HepG2 (cell line): ENCODE results near the gene SLC25A11. TPM values are rescaled to one million over a fixed set of nuclear protein-coding genes. Genes with fewer than 3 reads are reported as not detected.

Experiments
- CSRNP2 ChIP-seq: sonication (generic); formaldehyde crosslinking; conservative IDR thresholded peaks from 2 replicates; pipeline ENCODE4 v1.8.0; 2022; ENCODE audit warnings: low read depth, missing genetic modification reagents
- FIP1L1 ChIP-seq: fragments of 200-400 bp; formaldehyde crosslinking; IDR thresholded peaks from 2 replicates; pipeline ENCODE4 v1.6.1; 2018; ENCODE audit warnings: low read depth, mild to moderate bottlenecking, low read length, moderate library complexity, borderline replicate concordance; ENCODE audit not compliant: insufficient read depth
- FOXM1 ChIP-seq: sonication (generic); formaldehyde crosslinking; IDR thresholded peaks from 2 replicates; pipeline ENCODE4 v1.5.0; 2020; ENCODE audit warnings: missing genetic modification reagents
- HINFP ChIP-seq: sonication (generic); formaldehyde crosslinking; IDR thresholded peaks from 2 replicates; pipeline ENCODE4 v1.4.0; 2020; ENCODE audit warnings: low read depth, mild to moderate bottlenecking, missing genetic modification reagents
- HNF4A ChIP-seq: sonication (generic); formaldehyde crosslinking; IDR thresholded peaks from 2 replicates; pipeline ENCODE4 v1.4.0; 2020; ENCODE audit warnings: missing genetic modification reagents
- MXD4 ChIP-seq: IDR thresholded peaks from 2 replicates; pipeline ENCODE4 v1.6.1; 2016; ENCODE audit warnings: mild to moderate bottlenecking, missing biosample characterization, missing genetic modification reagents
- PAXIP1 ChIP-seq: sonication (generic); formaldehyde crosslinking; conservative IDR thresholded peaks from 2 replicates; pipeline ENCODE4 v1.4.0; 2020; ENCODE audit warnings: mild to moderate bottlenecking, missing genetic modification reagents, moderate library complexity
- SOX6 ChIP-seq, 2 experiments: fragments of 450-650 bp in 1 of 2; sonication (generic) in 1 of 2; formaldehyde crosslinking in 1 of 2; IDR thresholded peaks; 2 replicates each; pipeline versions ENCODE4 v1.4.0 to v1.6.1; 2017 to 2020; ENCODE audit warnings: antibody characterized with exemption in 1 of 2, mild to moderate bottlenecking in 1 of 2, missing genetic modification reagents in 1 of 2
- TFDP2 ChIP-seq: sonication (generic); formaldehyde crosslinking; IDR thresholded peaks from 2 replicates; pipeline ENCODE4 v1.4.0; 2020; ENCODE audit warnings: missing genetic modification reagents
- UBTF ChIP-seq: sonication (generic); formaldehyde crosslinking; IDR thresholded peaks from 2 replicates; pipeline ENCODE4 v1.4.0; 2020; ENCODE audit warnings: mild to moderate bottlenecking, missing genetic modification reagents
- ZBTB26 ChIP-seq: IDR thresholded peaks from 2 replicates; pipeline ENCODE4 v1.6.1; 2016; ENCODE audit warnings: missing compliant biosample characterization, missing genetic modification reagents, borderline replicate concordance
- ZFP36L1 ChIP-seq: sonication (generic); formaldehyde crosslinking; IDR thresholded peaks from 2 replicates; pipeline ENCODE4 v1.8.0; 2022; ENCODE audit warnings: mild to moderate bottlenecking, missing genetic modification reagents, moderate library complexity
- ZNF143 ChIP-seq: sonication (generic); formaldehyde crosslinking; IDR thresholded peaks from 2 replicates; pipeline ENCODE4 v1.4.0; 2020; ENCODE audit warnings: missing genetic modification reagents
- ZNF772 ChIP-seq: sonication (generic); formaldehyde crosslinking; IDR thresholded peaks from 2 replicates; pipeline ENCODE4 v1.5.0; 2020; ENCODE audit warnings: mild to moderate bottlenecking, missing genetic modification reagents
- polyA plus RNA-seq, 8 experiments: library from polyadenylated mRNA; depleted of rRNA in 3 of 8; stranded (reverse) in 7 of 8; unstranded in 1 of 8; fragments of >200 nt; fragmentation: Illumina TruSeq in 4 of 8; extraction: Trizol in 4 of 8; gene quantifications; 2 replicates each; pipeline versions ENCODE4 v1.2.1 to v1.2.3, GENCODE V29; 2011 to 2016; ENCODE audit warnings: low read depth in 4 of 8, missing spikeins in 1 of 8, mixed read lengths in 1 of 8; ENCODE audit not compliant: insufficient read depth in 1 of 8
- total RNA-seq, 5 experiments: library from RNA; depleted of rRNA; stranded (reverse); fragments of >200 nt; fragmentation: Illumina TruSeq; extraction: Trizol; gene quantifications; 2 replicates each; pipeline ENCODE4 v1.2.3, GENCODE V29; 2016; ENCODE audit warnings: low read depth in 1 of 5

The SLC25A11 gene
- total and polyA plus RNA-seq, 2 of the 13 experiments (the other 11 are each of a cell fraction or from before 2014, with no cell fraction given) = 35.4 to 47.2 TPM

GRCh38 chr17:4948166-4948930 is 8.5 kb upstream of the SLC25A11 start, which contains the start of gene PFN1 (continued):
- peak; percentile 40; the same call in 1 of the 2 replicates for TF ChIP-seq ZBTB26 (CRISPR knock-in tag)
- no peak for TF ChIP-seq SOX6 (IDR thresholded peaks at IDR 0.05)
- peak; percentile 33 for TF ChIP-seq SOX6 (CRISPR knock-in tag; IDR thresholded peaks at IDR 0.05)
- TF ChIP-seq FIP1L1 = no peak
- peak; percentile 85; the same call in 1 of the 2 replicates for TF ChIP-seq MXD4
- TF ChIP-seq PAXIP1 (CRISPR knock-in tag) = peak; percentile 43
- TF ChIP-seq HNF4A (CRISPR knock-in tag) = no peak
- TF ChIP-seq CSRNP2 (CRISPR knock-in tag) = 0 out of 2 replicates have a peak, but pooled peaks have one; percentile 39
- TF ChIP-seq UBTF (CRISPR knock-in tag) = peak; percentile 73; the same call in 1 of the 2 replicates
- no peak; the same call in 1 of the 2 replicates for TF ChIP-seq ZNF143 (CRISPR knock-in tag)
- TF ChIP-seq FOXM1 (CRISPR knock-in tag) = 0 out of 2 replicates have a peak, but pooled peaks have one; percentile 65
- 0 out of 2 replicates have a peak, but pooled peaks have one; percentile 64 for TF ChIP-seq ZFP36L1 (CRISPR knock-in tag)
- TF ChIP-seq ZNF772 (CRISPR knock-in tag) = peak; percentile 74; the same call in 1 of the 2 replicates
- TF ChIP-seq HINFP (CRISPR knock-in tag) = peak; percentile 42; the same call in 1 of the 2 replicates
- peak; percentile 29; the same call in 1 of the 2 replicates for TF ChIP-seq TFDP2 (CRISPR knock-in tag)
